Measurements from ENCODE around the gene GNB2. TPM values are rescaled to one million over a fixed set of nuclear protein-coding genes. Genes with fewer than 3 reads are reported as not detected.
"Not testable (repeated sequence)": the region's sequence is repeated elsewhere in the genome, so short reads cannot be mapped to it uniquely, and the experiment has no call there.

Gene GNB2
- polyA plus RNA-seq, 3 donors, result 156 to 286 (median 227) TPM

- no peak overlapping the region for H3K27ac ChIP-seq (ENCODE audit: low read depth, low read length)
- WGBS, 3 donors, result 83 to 88% (median 83%) methylated on average over 16 of the region's 16 CpGs
Measured at GRCh38 chr7:100688326-100688860, 14.9 kb downstream of the GNB2 start.

GRCh38 chr7:100689230-100690135 is 15.9 kb downstream of the GNB2 start:
- WGBS, 3 donors, result 79 to 85% (median 84%) methylated on average over 17 to 18 of the region's 18 CpGs
- H3K27ac ChIP-seq (ENCODE audit: low read depth, low read length), result no peak overlapping the region

DNA sequence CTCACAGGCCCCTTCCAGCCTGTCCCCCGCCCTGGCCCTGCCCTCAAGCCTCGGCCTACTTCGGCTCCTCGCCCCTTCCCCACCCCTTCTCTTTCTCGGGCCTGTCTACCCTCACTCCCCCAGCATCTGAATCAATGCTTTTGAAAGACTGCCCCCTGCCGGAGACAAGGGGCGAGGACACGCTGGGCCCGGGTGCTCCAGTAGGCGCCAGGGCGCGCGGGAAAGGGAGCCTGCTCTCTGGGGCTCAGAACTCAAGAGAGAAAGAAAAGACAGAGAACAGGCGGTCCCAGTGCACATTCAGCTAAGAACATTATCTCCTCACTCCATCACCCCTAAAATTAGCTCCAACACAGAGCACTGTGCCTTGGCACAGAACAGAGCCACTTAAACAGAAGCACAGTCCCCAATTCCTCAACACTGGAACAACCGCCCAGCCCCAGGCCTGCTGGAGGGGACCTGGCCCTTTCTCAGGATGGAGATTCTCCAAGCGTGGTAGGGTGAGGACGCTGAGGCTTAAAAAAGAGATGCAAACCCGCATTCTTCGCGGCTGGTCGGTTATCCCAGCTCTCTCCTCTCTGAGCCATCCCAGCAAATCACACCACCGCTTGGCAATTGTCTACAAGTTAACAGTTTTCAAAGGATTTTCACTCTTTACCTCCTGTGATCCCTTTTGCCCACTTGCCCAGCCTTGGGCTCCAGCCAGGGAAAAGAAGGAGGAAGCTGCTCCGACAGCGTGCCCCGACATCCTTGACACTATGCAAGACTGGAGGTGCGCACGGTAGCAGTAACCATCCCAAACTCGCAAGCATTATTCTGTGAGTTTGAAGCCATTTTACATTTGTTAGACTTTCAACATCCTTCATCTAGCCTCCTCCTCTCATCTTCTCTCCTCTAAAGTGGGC is 18.4 kb downstream of the GNB2 start:
- no peak overlapping the region for H3K27ac ChIP-seq (ENCODE audit: low read depth, low read length)
- 29 to 33% (median 31%) methylated on average over 28 of the region's 28 CpGs for WGBS, 3 donors

- WGBS, 3 donors, result 56 to 62% (median 58%) methylated on average over 6 of the region's 6 CpGs
- H3K27ac ChIP-seq (ENCODE audit: low read depth, low read length), result no peak overlapping the region
Measured at GRCh38 chr7:100692578-100692961, 19.0 kb downstream of the GNB2 start.

- 1% methylated on average over 45 to 81 of the region's 81 CpGs for WGBS, 3 donors
- no peak overlapping the region for H3K27ac ChIP-seq (ENCODE audit: low read depth, low read length)
Measured at GRCh38 chr7:100693312-100694097, 20.0 kb downstream of the GNB2 start.

- H3K27ac ChIP-seq (ENCODE audit: low read depth, low read length), result no peak within 1 kb of the TSS
- 1 to 2% (median 2%) methylated on average over 17 to 64 of the region's 102 CpGs for WGBS, 3 donors
Measured at GRCh38 chr7:100694098-100694745, 20.7 kb downstream of the GNB2 start, which contains the start of gene GIGYF1. Gene GIGYF1 (minus strand): TSS chr7:100694250. CDS start chr7:100688238, 6,012 bp downstream.

DNA sequence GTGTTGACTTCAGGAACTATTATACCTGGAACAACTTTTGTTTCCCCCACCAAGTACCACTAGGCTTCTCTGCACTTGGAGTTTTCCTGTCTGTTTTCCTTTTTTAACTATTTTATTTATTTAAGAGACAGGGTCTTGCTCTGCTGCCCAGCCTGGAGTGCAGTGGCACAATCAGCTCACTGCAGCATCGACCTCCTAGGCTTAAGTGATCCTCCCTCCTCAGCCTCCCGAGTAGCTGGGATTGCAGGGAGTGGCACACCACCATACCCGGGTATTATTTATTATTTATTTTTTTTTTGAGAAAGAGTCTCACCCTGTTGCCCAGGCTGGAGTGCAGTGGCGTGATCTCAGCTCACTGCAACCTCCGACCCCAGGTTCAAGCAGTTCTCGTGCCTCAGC is 22.6 kb downstream of the GNB2 start:
- WGBS, 3 donors, result 81 to 87% (median 82%) methylated on average over 6 of the region's 6 CpGs
- H3K27ac ChIP-seq (ENCODE audit: low read depth, low read length), result no peak overlapping the region

DNA sequence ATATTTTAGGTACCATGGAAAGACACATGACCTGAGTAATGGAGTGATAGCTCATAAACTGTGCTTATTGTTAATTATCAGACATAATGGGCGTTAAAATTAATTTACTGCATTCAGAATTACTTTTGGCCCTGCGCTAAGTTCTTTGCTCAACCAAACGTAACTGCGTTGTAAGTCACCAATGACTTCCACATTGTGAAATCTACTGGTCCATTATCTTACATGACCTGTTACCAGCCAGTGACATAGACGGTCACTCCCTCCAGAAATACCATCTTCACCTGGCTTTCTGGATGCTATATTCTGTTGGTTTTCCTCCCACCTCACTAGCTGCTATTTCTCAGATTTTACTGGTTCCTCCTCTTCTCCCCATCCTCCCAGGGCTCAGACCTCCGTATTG is 25.5 kb downstream of the GNB2 start:
- 54 to 62% (median 59%) methylated on average over 6 of the region's 6 CpGs for WGBS, 3 donors
- H3K27ac ChIP-seq (ENCODE audit: low read depth, low read length), result no peak overlapping the region

DNA sequence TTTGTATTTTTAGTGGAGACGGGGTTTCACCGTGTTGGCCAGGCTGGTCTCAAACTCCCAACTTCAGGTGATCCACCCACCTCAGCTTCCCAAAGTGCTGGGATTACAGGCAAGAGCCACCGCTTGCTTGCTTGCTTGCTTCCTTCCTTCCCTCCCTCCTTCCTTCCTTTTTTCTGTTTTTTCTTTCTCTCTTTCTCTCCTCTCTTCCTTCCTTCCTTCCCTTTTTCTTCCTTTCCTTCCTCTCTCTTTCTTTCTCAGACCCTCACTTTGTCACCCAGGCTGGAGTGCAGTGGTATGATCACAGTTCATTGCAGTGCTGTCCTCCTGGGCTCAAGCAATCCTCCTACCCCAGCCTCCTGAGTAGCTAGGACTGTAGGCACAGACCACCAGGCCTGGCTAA is 27.5 kb downstream of the GNB2 start:
- H3K27ac ChIP-seq (ENCODE audit: low read depth, low read length), result not testable (repeated sequence)
- WGBS, 3 donors, result 35 to 77% (median 49%) methylated on average over 3 of the region's 3 CpGs

- no peak overlapping the region for H3K27ac ChIP-seq (ENCODE audit: low read depth, low read length)
- WGBS, 3 donors, result 0 to 1% (median 0%) methylated on average over 22 to 25 of the region's 25 CpGs
Measured at GRCh38 chr7:100705320-100705752, 31.8 kb downstream of the GNB2 start.

GRCh38 chr7:100705753-100706671 is 32.5 kb downstream of the GNB2 start, which contains the start of gene POP7:
Gene POP7 (plus strand): TSS chr7:100706121. CDS start chr7:100706831, 710 bp downstream.
- H3K27ac ChIP-seq (ENCODE audit: low read depth, low read length), result no peak within 1 kb of the TSS
- 0 to 1% (median 0%) methylated on average over 83 to 86 of the region's 86 CpGs for WGBS, 3 donors

DNA sequence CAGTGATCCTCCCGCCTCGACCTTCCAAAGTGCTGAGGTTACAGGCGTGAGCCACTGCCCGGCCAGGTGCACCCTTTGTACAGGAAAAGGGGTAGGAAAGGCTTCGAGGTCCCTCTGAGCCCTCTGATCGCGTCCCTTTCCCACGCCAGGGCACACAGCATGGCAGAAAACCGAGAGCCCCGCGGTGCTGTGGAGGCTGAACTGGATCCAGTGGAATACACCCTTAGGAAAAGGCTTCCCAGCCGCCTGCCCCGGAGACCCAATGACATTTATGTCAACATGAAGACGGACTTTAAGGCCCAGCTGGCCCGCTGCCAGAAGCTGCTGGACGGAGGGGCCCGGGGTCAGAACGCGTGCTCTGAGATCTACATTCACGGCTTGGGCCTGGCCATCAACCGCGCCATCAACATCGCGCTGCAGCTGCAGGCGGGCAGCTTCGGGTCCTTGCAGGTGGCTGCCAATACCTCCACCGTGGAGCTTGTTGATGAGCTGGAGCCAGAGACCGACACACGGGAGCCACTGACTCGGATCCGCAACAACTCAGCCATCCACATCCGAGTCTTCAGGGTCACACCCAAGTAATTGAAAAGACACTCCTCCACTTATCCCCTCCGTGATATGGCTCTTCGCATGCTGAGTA is 33.3 kb downstream of the GNB2 start:
- H3K27ac ChIP-seq (ENCODE audit: low read depth, low read length), result no peak overlapping the region
- 18 to 36% (median 25%) methylated on average over 34 of the region's 34 CpGs for WGBS, 3 donors

DNA sequence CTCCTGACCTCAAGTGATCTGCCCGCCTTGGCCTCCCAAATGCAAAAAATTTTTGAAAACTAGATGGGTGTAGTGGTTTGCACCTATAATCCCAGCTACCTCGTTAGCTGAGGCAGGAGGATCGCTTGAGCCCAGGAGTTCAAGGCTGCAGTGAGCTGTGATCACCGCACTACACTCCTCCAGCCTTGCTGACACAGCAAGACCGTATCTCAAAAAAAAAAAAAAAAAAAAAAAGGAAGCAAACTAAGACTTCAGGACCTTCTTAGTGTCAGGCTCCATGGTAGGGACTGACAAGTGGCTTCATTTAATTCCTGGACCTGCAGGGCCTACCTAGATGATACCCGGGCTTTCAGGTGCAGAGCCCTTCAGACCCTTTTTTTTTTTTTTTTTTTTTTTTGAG is 34.9 kb downstream of the GNB2 start:
- no peak overlapping the region for H3K27ac ChIP-seq (ENCODE audit: low read depth, low read length)
- WGBS, 3 donors, result 81 to 91% (median 84%) methylated on average over 6 of the region's 6 CpGs

DNA sequence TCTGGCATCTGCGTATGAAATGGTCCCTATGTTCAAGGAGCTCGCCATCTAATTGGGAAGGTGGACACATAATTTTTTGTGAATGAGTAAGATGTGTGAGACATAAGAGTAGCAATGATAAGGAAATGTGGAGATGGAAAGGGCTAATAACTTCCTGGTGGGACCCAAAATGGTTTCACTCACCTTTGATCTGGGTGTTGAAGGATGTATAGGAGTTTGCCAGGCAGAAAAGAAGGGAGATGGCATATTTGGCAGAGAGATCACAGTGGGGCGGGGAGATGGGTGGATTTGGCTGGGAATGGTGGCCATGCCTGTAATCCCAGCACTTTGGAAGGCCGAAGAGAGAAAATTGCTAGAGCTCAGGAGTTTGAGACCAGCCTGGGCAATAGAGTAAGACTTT is 36.9 kb downstream of the GNB2 start:
- no peak overlapping the region for H3K27ac ChIP-seq (ENCODE audit: low read depth, low read length)
- WGBS, 3 donors, result 71 to 96% (median 73%) methylated on average over 4 of the region's 4 CpGs

- 80 to 94% (median 87%) methylated on average over 11 of the region's 11 CpGs for WGBS, 3 donors
Measured at GRCh38 chr7:100711369-100711768, 37.8 kb downstream of the GNB2 start.

GRCh38 chr7:100714725-100715124 is 41.2 kb downstream of the GNB2 start:
- 66 to 75% (median 70%) methylated on average over 8 of the region's 8 CpGs for WGBS, 3 donors
- no peak overlapping the region for H3K27ac ChIP-seq (ENCODE audit: low read depth, low read length)

More at GRCh38 chr7:100711369-100711768, 37.8 kb downstream of the GNB2 start:
- H3K27ac ChIP-seq (ENCODE audit: low read depth, low read length), result no peak overlapping the region
